Lower leg skin (tissue), 3 donors: ENCODE data around the gene KCNIP2.

Source experiments
- CTCF ChIP-seq, 3 donors: fragments of 450-650 bp; IDR thresholded peaks; one replicate each; pipeline ENCODE4 v1.5.1; 2016; ENCODE audit warnings: antibody characterized with exemption in 3 of 3, mild to moderate bottlenecking in 3 of 3, moderate library complexity in 2 of 3
- POLR2A ChIP-seq, 2 donors: fragments of 450-650 bp; IDR thresholded peaks; one replicate each; pipeline ENCODE4 v1.6.1; 2016 to 2017; ENCODE audit warnings: antibody characterized with exemption in 2 of 2, mild to moderate bottlenecking in 1 of 2, moderate library complexity in 1 of 2

- TF ChIP-seq CTCF (IDR thresholded peaks at IDR 0.05) (no peak), POLR2A (IDR thresholded peaks at IDR 0.05) (no peak)
Observed at GRCh38 chr10:101892782-101893391, 49.3 kb upstream of the KCNIP2 start.
